HG02623 (cell line): ENCODE results near the gene C16orf89.

ENCODE experiments used
- ATAC-seq: cut with Tn5 transposase; IDR thresholded peaks from one replicate; pipeline ENCODE4 v1.9.1; 2021; ENCODE audit warnings: moderate library complexity; ENCODE audit not compliant: unreplicated experiment

Gene C16orf89

GRCh38 chr16:5031601-5032000 is 34.2 kb downstream of the C16orf89 start:
- no peak for ATAC-seq

- no peak for ATAC-seq
Observed at GRCh38 chr16:5030251-5030870, 35.4 kb downstream of the C16orf89 start.

- no peak for ATAC-seq
Observed at GRCh38 chr16:5028950-5029475, 36.7 kb downstream of the C16orf89 start.

- ATAC-seq = no peak
Observed at GRCh38 chr16:5027575-5028235, 38.1 kb downstream of the C16orf89 start.

- ATAC-seq = no peak
Observed at GRCh38 chr16:5027086-5027485, 38.7 kb downstream of the C16orf89 start.

- no peak for ATAC-seq
Observed at GRCh38 chr16:5026664-5027063, 39.1 kb downstream of the C16orf89 start.

- ATAC-seq = no peak
Observed at GRCh38 chr16:5025171-5025632, 40.6 kb downstream of the C16orf89 start.

- no peak for ATAC-seq
Observed at GRCh38 chr16:5024632-5025031, 41.1 kb downstream of the C16orf89 start.

GRCh38 chr16:5022521-5022920 is 43.2 kb downstream of the C16orf89 start:
- no peak for ATAC-seq

- no peak for ATAC-seq
Observed at GRCh38 chr16:5020551-5020950, 45.2 kb downstream of the C16orf89 start.

- no peak for ATAC-seq
Observed at GRCh38 chr16:5019775-5020174, 46.0 kb downstream of the C16orf89 start.

- ATAC-seq = no peak
Observed at GRCh38 chr16:5018793-5019192, 47.0 kb downstream of the C16orf89 start.

GRCh38 chr16:5017678-5017969 is 48.1 kb downstream of the C16orf89 start:
- ATAC-seq = no peak

- no peak for ATAC-seq
Observed at GRCh38 chr16:5016967-5017677, 48.6 kb downstream of the C16orf89 start.

- no peak for ATAC-seq
Observed at GRCh38 chr16:5015887-5016286, 49.9 kb downstream of the C16orf89 start.

GRCh38 chr16:5015351-5015750 is 50.4 kb downstream of the C16orf89 start:
- ATAC-seq = no peak

- no peak for ATAC-seq
Observed at GRCh38 chr16:5012887-5013286, 52.9 kb downstream of the C16orf89 start.

- no peak for ATAC-seq
Observed at GRCh38 chr16:5011637-5012036, 54.1 kb downstream of the C16orf89 start.

GRCh38 chr16:5010576-5011329 is 55.0 kb downstream of the C16orf89 start:
- no peak for ATAC-seq

- no peak for ATAC-seq
Observed at GRCh38 chr16:5008311-5008731, 57.4 kb downstream of the C16orf89 start.

GRCh38 chr16:5007256-5007655 is 58.5 kb downstream of the C16orf89 start:
- no peak for ATAC-seq
